ENCODE measurements around the gene TESK2.
"Not testable (repeated sequence)": the region's sequence is repeated elsewhere in the genome, so short reads cannot be mapped to it uniquely, and the experiment has no call there.

Gene TESK2

DNA sequence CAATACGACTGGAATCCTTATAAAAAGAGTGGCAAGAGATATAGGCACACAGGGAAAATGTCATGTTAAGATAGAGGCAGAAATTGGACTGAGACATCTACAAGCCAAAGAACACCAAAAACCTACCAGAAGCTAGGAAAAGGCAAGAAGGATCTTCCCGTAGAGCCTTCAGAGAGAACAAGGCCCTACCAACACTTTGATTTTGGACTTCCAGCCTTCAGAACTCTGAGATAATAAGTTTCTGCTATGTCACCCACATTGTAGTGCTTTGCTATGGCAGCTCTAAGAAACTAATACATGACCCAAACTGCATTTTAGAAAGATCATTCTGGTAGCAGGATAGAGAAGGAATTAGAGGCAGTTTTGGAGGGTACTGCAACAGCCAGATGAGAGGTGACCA lies 126.7 kb downstream of the TESK2 start:
- no peak for DNase-seq

DNA sequence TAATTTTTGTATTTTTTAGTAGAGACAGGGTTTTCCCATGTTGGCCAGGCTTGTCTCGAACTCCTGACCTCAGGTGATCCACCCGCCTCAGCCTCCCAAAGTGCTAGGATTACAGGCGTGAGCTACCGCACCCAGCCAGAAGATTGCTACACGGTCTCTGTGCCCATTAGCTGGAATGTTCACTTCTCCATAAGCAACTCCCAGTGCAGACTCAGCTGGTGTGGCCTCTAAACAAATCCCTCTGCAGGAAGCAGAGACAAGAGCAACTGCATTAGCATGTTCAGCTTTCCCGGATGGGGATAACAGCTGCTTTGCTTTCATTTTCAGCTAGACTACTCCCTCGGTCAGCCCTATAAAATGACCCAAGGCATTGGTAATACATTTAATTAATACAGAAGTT lies 130.0 kb downstream of the TESK2 start:
- DNase-seq = not testable (repeated sequence)

DNA sequence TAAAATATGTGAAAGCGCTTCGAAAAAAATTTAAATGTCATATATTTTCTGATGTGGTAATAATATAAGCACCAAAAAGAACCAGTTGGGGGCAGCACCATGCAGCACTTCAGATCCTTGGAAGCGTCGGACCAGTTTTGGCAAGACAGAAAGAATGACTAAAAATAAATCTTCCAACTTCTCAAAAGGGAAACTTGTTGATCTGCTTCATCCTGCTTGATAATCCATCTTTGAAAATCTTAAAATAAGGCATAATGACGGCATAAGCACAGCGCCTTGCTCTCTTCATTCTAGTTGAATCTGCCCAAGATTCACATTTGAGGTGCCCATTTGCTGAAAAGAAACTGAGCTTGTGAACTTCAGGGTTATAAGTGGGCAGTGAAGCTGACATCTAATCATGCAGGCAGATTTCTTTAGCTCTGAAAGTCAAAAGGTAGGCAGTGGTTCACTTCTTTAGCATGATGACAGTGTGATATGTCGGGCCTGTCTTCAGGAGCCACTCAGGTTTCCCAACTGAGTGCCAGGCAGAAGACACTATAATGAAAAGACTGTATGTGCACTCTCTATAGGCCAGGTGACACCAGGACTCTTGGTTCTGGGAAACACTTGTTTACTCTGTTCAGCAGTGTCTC lies 131.0 kb downstream of the TESK2 start:
- no peak for DNase-seq

DNA sequence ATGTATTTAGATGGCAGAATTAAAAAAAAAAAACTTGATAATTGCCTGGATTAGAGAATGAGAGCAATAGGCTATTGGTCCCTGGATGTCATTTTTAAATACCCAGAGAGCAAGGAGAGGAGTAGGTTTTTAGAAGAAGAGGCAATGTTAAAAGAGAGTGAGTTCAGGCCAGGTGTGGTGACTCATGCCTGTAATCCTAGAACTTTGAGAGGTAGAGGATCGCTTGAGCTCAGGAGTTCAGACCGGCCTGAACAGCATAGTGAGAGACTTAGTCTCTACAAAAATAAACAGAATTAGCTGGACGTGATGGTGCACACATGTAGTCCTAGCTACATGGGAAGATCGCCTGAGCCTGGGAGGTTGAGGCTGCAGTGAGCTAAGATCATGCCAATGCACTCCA lies 134.8 kb downstream of the TESK2 start:
- no peak for DNase-seq

DNA sequence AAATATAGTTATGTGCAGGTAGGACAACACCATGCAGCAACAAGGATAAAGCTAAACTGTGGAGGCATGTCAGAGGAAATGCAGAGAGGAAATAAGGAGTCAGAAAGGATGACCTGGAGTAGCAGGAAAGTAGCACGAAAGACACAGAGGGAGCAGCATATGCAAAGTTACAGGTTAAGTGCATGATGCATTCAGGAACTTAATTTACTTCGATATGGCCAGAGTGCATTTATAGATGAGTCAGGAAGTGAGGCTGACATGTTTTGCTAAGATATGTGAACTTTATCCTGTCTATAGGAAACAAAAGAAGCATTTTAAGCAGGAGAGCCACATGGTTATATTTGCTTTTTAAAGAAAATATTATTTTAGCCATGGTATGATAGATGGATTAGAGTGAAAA lies 135.3 kb downstream of the TESK2 start:
- DNase-seq = no peak

DNA sequence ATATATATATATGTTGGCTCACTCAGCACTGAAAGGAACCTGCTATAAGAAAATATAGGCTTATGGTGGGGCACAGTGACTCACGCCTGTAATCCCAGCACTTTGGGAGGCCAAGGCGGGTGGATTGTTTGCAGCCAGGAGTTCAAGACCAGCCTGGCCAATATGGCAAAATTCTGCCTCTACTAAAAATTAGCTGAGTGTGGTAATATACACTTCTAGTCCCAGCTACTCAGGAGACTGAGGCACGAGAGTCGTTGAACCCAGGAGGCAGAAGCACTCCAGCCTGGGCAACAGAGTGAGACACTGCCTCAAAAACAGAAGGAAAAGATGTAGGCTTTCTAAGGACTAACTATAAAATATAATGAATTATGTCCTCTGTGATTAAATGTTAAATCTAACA lies 136.1 kb downstream of the TESK2 start:
- DNase-seq = no peak

DNA sequence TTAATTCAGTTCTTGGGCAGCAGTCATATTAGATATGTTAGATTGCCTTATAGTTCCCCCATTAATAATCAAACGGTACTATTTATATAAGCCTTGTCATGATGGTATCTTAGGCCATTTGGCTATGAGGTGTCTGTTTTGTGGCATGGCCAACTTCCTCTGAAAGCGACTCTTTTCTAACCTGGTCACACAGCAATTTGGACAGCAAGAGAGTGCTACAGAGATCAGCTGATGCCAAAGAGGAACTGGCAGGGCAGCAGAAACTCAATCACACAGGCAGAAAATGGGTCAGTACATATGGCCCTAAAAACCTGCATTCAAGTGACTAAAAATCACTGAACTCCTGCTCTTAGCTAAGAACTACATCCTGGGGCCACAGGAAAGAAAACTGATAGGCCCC lies 137.3 kb downstream of the TESK2 start:
- DNase-seq = no peak

DNA sequence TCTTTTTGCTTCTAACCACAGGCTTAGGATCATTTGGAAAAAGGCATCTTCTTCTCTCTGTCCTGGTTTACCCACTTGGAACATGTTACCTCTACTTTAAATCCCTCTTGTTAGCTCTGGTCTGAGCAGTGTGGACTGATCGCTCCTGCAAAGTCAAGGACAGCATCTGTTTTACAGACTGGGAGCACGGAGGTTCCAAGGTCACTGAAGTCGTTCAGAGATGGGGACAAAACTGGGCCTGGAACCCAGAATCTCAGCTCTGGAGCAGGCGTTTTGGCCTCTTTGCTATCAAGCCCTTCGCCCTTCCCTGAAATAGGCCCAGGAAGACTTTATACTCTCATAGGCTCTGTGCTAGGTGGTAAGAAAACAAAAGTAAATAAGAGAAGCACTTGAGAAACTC lies 139.5 kb downstream of the TESK2 start:
- no peak for DNase-seq

DNA sequence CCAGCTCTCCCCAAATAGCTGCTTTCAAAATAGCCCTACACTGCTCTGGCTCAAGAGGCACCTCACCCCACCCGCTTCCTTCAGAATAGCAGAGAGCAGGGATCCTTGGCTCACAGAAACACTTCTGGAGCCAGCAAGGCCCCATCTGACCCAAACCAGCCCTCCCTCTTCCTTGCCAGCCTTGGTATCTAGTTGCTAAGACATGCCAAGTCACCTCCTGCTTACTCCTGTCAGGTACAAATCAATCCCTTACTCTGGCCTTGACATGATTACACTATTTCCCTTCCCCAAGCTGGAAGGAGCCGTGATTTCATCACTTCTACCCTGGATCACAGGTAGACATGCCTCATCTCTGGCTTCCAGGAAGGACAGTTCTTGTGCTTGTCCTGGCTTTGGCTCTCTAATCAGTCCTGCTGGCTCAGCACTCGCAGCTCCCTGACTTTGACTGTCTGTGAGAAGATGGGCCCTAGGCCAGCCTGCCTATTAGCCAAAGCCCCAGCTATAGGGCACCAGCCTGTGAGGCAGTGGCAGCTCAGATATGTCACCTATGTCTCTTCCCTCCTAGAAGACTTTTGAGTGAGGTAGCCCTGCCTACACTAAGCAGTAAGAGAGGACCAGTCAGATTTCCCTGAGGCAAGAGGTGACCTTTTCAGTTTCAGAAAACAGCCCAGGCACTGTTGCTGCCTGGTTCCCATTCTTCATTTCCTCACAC lies 141.8 kb downstream of the TESK2 start:
- no peak for DNase-seq

DNA sequence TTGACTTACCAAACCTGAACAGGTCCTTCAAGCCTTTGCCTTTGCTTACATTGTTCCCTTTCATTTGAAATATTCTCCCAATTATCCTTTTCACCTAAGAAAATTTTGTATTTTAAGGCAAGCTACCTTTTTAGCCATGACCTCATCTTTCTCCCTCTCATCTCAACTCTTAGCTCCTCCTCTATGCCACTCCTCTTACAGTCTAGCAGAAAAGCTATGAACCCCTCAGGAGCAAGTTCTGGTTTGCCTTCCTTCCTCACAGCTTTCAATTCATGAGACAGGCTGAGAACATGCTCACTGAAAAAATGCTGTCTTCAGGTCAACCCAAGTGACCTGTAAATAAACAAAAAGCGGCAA lies 142.4 kb downstream of the TESK2 start:
- DNase-seq = no peak

DNA sequence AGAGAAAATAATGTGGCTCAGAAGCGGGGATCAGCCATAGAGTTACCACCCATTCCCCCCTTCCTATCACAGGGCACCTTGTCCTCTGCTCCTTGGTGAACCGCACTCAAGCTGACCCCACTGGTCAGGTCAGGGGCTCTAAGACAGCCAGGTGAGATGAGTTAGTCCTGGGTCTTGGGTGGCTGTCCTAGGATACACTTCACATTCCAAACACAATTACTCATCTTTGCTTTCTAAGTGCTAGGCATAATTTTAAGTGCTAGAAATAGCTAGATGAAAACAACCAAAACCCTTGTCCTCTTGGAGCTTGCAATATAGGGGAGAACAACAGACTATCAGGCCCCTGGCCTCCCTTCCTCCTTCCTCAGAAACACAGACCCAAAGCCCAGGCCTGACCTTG lies 142.9 kb downstream of the TESK2 start:
- no peak for DNase-seq

DNA sequence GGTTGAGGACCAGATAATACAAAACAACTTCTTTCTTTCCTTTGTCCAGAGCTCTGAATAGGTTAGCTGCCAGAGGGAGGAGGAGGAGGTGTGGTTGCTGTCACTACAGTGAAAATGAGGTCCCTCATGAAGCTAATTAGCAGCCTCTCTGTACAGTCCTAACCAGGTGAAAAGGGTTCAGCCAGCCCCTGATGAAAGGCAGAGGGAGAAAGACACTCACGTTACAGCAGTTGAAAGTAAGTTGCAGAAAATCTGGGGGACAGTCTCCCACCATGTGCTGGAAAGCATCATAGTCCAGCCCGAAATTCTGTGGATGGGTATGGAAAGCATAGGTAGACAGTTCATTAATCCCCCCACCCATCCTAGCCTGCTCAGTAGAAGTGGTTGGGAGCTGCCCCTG lies 144.5 kb downstream of the TESK2 start:
- DNase-seq = no peak

DNA sequence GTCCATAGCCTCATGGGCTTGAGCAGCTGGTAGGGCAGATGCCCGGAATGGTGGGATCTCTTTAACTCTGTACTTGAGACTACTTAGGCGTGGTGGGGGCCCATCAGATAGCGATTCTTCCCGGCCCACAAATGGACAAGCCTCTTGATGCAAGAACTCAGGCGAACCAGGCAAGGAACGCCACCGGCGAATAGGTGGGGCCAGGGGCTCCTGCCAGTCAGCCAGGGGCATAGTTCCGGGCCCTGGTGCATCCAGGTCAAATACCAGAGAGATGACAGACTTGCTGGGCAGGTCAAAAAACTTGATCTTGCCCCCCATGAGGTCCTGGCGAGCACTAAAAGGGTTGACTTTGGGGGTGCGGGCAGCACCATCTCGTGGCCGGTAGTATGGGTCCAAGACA lies 145.9 kb downstream of the TESK2 start:
- DNase-seq = no peak

DNA sequence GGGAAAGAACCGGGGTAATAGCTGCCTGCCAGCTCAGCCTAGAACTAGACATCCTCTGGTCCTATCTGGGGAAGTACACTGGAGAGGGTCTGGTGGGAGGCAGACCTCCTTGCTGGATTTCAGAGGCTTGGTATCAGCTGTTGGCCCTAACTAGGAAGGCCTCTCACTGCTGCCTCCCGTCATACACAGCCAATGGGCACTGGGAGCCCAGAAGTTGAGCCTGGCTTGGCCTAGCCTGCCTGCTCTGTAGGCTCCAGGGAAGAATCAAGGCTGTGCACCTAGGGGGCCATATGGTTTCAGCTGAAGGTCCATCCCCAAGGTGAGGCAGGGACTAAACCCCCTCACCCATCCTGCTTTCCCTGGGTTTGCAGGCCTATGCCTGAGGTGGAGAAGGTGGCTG lies 146.5 kb downstream of the TESK2 start:
- no peak for DNase-seq

DNA sequence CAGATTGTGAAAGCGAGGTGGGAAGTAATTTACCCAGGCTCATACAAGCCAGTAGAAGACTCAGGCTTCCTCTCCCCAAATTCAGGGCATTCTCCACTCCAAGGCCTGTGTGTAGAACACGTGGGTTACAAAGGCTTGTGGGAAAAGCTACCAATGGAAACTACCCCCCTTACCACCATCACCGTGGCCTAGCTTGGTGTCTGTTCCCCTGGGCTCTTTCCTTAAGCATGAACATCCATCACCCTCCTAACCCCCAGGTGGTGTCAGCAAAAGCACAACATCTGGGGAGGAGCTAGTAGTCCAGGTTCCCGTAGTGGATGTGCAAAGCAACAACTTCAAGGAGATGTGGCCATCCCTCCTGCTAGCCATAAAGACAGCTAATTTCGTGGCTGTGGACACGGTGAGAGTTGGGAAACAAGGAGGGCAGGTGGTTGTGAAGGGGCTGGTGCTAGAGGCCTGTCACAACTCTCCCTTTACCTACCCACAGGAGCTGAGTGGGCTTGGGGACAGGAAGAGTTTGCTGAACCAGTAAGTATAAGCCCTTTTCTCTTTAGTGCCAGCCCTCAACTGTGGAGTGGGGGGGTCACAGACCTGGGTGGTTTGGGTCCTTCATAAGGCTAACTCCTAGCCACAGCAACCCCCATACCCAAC lies 150.0 kb downstream of the TESK2 start:
- DNase-seq = no peak

DNA sequence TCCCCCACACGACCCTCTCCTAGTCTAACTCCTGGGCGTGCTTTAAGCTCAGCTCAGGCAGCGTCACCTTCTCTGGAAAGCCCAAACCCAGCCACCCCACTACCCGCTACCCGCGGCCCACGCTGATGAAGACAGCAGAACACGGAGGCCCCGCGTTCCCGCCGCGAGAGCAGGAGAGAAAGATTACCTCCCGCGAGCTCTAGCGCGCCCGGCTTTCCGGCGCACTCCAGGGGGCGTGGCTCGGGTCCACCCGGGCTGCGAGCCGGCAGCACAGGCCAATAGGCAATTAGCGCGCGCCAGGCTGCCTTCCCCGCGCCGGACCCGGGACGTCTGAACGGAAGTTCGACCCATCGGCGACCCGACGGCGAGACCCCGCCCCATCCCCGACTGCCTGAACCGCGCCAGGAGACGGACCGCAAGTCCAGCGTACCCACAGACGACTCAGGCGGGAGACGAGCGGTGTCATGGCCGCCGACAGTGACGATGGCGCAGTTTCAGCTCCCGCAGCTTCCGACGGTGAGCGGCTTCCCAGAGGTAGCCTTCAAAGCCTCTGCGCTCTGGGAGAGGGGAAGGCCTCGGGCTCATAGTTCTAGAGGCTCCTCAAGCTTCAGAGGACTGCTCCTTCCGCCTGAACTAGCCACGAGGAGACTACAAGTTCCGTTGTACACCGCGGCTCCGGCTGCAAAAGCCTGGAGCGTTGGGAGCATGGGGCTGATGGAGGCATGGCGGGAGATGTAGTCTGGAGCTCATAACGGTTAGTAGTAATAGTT lies 151.0 kb downstream of the TESK2 start, which contains the start of the genes MUTYH and TOE1:
Gene MUTYH (minus strand): TSS at position 652 of the 770 bp plus-strand sequence. CDS start 5,935 bp downstream, outside the sequence.
Gene TOE1 (plus strand): TSS at position 382 of the 770 bp plus-strand sequence. CDS start 83 bp downstream, at position 465.
- DNase-seq = peak; percentile 96

DNA sequence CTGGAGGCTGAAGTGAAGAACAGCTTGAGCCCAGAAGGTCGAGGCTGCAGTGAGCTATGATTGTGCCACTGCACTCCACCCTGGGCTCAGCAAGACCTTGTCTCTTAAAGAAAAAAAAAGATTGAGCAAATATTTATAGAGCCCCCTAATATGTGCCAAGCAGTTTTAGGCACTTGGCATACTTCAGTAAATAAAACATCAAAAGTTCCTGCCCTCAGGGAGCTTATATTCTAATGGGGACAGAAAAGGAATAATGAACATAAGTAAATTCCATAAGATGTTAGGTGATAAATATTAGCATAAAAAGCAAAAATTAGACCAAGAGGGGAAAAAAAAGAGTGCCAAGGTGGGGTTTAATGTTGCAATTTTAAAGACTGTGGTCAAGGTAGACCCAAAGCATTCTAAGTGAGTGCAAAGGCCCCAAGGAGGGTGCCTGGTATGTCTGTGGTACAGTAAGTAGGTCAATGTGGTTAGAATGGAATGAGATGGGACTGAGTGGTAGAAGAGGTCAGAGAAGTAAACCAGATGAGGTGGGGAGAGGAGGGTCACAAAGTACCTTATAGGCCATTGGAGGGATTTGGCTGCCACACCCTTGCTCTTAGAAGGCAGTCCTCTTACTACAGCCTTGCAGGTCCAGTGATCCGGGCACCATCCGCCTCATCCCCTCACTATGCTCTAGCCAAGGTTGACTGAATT lies 153.2 kb downstream of the TESK2 start:
- no peak for DNase-seq

DNA sequence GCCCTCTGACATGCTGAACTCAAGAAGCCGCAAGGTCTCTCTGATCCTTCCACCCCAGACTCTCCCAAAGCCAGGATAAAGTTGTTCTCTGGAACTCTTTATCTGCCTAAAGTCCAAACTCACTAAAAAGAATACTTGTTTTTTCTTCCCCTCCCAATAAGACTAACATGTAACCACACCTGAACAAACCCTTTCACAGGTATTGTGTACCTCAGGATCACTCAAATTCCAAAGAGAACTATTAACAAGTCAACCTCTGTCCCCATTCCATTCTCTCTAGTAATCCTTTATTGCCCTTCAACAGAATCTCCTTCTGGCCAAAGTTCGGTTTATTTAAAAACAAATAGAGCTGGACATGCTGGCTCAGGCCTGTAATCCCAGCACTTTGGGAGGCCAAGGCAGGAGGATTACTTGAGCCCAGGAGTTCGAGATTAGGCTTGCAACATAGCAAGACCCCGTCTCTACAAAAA lies 155.1 kb downstream of the TESK2 start:
- DNase-seq = no peak

DNA sequence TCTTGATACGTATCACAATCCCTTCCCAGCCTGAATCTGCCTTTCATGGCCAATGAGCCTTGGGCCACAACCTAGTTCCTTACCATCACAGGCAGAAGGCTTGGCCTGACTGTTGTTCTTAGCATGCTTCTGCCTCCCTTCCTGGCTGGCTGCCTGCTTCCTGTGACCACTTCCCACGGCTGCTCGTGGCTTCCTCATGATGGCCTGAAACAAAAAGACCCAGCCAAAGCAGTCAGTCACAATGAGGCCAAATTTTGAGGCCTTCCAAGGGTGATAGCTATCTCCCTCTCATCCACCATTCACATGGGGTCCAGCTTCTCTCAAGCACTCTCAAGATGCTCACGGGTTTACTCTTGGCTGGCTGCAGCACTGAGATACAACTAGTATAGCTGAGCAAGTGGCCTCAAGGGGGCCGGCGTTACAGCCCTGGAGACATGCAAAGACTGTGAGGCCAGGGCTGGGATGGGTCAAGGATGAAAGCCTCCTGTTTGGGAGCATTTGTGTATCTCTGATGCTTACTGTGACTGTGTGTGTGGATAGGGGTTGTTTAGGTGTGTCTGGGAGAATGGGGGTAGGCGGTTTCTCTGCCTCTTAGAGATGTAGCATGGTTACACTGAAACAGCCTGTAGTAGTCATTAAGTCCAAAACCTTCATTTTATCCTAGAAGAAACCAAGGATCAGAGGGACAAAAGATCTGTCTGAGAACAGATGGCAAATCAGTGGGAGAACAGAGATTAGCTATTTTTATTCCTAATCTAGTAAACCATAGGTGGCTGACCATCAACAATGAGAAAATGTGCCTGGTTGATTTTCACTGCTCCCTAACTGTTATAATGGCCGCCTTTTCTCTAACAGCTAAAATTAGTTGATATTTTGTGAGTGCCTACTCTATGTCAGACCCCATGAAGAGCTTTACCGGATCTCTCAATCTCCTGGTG lies 156.4 kb downstream of the TESK2 start:
- DNase-seq = no peak

DNA sequence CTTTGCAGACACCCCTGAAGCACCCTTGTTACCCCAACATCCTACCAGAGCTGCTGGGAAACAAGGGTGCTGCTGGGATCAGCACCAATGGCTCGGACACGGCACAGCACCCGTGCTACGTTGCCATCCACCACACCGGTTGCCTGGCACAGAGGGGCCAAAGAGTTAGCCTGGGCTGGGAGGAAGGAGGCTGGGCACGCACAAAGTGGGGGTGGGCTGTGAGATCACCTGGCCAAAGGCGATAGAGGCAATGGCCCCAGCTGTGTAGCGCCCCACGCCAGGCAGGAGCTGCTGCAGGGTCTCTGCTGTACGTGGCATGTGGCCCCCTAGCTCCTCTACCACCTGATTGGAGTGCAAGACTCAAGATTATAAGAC lies 158.6 kb downstream of the TESK2 start:
- DNase-seq = no peak
